ENCODE measurements around the gene CCDC9B.

CCDC9B gene

DNA sequence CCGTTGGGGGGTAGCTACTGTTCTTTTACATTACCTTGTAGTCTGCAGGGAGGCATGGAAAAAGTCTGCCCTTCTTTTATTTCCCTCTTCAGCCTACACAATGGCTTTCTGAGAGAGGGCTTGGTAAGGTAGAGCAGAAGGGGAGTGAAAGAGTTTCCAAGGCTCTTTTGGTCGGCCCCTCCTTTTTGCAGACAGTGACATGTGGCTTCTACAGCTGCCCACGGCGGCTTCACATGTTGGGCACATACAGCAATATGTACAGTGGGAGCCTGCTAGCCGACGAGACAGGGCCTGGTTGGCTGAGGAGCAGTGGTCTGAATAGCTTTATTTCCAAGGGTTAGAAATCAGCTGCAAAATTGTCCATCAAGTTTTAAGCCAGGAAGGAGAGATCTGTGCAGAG, 13.3 kb downstream of the CCDC9B start:
- DNase-seq: no peak

DNA sequence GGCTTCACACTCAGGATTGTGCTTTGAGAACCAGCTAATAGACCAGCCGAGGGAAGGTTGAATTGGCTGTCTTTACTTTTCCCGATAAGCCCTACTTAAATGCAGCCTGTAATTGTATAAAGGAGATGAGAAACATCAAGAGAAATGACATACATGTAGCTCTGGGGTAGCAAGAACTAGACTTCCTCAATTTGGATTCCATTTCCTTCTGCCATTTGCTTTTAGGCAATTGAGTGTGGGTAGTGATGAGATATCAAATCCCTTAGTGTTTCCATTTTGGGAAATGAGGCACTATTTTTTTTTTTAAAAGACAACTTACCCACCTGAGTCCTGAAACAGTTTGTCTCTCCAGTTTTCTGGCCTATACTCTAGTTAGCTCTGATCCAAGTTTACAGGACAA, 15.0 kb downstream of the CCDC9B start:
- no peak for DNase-seq

DNA sequence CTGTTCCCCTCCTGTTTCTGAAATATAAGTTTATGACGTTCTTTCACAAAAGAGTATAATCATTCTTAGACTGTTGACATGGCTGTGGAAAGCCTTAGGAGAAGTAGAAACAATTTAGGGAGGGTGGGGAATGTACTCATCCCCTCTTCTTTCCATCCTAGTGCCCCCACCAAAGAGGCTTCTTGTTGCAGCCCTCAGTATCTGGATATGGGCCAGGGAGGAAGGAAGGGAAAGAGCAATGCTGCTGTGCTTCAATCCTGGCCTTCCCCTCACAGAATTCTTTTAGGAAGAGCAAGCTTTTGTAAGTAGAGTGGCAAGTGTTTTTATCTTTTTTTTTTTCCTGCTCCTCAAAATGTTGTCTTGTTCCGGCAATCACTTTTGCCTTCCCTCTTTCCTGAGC, 15.6 kb downstream of the CCDC9B start:
- no peak for DNase-seq

DNA sequence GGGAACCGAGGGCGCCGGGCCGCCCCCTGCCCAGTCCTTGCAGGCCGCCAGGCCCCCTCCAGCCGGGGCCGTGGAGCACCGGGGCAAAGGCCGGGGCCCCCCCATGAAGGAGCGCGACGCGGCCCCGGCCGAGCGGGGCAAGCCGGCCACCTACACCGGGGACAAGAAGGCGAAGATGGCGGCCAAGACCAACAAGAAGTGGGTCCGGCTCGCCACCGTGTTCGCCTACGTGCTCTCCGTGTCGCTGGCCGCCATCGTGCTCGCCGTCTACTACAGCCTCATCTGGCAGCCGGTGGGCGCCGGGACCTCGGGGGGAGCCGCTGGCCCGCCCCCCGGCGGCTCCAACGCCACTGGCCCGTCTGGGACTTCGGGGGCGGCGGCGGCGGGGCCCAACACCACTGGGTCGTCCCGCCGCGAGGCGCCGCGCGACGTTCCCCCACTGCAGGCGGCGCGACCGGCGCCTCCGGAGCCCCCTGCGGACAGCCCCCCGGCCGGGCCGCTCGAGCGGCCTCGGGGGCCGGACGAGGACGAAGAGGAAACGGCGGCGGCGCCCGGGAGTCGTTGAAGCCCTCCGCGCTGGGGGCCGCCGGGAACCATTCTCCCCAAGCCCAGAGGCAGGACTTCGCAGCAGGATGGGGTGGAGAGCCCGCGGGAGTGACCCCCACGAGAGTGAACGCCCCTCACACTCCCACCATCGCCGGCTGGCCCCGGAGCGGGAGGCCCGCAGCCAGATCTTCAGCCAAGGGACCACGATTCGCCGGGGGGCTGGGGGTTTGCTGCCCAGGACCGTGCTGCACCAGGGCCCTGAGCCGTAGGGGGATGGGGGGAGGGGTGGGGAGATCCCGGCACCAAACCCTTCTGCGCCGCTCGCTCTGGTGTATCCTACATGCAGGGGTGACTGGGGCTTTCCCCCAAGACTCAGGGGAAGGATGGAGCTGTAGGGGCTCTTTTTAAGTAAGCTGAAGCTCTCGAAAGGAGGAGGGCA, 16.5 kb downstream of the CCDC9B start:
- peak; percentile 33 for DNase-seq

DNA sequence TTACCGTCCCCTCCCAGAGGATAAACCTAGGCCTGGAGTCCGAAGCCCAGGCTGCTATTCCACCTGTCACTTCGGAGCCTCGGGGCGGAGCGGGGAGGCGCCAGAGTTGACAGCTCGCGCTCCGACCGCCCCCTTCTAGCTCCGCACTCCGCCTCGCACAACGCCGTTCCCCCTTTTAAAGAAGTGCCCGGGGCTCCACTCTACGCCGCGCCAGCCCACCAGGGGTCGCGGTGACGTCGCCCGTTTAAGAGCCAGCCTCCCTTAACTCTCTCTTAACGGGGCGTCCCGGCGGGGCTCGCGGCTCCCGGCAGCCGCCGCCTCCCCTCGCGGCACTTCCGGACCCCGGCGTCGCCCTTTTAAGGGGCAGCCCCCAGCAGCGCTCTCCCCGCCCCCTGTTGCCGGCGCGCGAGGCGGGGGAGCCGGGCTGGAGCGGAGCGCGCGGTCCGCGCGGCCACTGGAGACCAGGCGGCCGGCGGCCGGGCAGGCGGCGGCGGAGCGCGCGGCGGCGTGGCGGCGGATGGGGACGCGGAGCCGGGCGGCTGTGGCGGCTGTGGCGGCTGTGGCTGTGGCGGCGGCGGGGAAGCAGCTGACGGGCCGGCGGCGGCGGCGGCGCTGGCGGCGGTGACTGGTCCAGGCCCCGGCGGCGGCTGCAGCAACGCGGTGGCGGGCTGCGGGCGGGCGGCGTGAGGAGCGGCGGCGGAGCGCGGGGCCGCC, 17.3 kb downstream of the CCDC9B start, which contains the start of gene INAFM2:
Gene INAFM2 (plus strand): TSS at position 454 of the 714 bp plus-strand sequence. CDS start 364 bp downstream, outside the sequence.
- peak; percentile 97 for DNase-seq

DNA sequence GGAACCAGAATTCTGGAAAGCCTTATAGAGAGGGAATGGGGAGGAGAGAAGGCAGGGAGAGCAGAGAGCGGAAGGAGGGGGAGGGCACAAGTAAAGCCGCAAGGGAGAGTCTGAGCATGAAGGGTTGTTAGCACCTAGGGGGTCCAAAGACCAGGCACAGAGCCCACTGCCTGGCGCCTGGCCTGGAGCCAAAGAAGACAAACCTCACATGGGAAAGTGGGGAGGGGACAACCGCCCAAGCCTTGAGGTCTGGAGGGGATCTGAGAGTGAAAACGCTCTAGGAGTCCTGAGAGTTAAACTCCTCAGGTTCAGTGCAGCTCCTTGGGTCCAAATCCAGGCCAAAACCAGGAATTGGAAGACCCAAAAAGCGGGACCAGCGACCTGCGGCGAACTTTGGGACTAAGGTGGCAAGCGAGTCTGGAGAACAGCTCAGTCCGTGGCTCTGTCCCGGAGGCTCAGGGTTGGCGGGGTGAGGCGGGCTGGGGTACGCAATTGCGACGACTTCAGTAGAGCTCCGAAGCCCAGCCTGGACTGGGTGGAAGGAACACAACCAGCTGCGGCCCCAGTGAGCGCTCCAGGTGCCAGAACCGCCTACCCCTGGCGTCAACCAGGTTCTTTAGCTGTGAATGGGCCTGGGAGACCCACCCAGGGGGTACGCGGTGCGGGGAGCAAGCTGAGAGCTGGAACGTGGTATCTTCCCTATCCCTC, 18.1 kb downstream of the CCDC9B start:
- peak; percentile 72 for DNase-seq

DNA sequence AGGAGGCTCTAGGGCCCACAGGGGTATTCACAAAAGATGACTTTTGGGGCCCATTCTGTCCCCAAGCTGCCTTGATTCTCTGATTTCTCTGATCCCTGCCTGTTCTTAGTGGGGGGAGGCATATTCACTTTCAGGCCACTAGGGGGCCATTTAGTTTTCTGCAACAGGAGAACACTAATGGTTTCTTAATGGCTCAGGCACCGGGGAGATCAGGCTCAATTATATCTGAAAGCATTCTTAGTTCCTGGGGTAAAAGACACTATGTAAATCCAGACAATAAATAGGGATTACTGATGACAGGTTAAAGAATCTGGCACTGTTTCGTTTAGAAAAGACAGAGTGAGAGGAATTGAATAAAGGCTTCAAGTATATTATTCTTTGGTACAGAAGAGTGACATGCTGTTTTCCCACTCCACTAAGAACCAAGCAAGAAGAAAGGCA, 19.8 kb downstream of the CCDC9B start:
- peak; percentile 69 for DNase-seq

DNA sequence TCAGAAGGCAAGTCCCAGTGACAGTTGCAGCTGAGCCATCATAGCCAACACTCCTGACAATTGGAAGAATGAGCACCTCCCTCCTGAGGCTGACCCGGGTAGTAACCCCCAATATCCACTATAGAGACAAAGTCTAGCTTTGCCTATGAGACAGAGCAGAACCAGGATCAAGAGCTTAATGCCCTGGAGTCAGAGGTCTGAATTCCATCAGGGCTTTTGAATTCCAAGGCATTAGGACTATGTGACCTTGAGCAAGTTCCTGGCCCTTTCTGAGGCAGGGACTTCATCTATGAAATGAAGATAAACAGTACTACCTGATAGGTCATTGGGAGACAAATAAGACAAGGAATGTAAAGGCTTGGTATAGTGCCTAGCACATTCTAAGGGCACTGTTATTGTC, 20.3 kb downstream of the CCDC9B start:
- DNase-seq: no peak

DNA sequence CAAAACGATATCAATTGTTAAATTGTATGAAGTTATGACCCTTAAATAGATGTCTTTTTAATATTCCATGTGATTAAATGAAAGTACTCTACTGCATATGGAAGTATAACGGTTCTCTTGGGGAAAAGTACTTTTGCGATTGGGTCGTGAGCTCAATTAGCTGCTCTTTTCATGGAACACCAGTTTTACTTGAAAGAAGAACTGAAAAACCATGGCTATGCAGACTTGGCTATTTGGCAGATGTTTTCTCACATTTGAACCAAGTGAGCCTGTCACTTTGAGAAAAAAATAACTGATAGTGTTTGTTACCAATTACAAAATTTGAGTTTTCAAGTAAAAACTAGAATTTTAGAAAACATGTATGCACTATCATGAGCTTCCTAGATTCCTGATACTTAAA, 23.2 kb downstream of the CCDC9B start:
- DNase-seq: no peak

DNA sequence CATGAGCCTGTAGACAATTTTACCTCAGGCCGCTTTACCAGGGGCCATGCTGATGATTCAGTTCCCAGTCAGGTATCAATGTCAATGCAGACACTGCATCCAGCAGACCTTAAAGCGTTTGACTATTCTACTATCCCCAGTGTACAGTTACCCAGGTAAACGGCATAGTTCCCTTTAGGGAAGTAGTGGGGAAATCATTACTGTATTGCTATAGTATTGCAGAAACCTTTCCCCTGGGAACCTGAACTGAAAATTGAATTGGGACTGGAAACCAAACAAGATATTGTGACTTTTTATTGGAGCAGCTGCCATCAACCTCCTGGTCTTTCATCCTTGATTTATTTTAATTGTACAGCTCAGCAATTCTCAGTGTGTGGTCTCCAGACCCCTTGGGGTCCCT, 23.8 kb downstream of the CCDC9B start:
- no peak for DNase-seq

DNA sequence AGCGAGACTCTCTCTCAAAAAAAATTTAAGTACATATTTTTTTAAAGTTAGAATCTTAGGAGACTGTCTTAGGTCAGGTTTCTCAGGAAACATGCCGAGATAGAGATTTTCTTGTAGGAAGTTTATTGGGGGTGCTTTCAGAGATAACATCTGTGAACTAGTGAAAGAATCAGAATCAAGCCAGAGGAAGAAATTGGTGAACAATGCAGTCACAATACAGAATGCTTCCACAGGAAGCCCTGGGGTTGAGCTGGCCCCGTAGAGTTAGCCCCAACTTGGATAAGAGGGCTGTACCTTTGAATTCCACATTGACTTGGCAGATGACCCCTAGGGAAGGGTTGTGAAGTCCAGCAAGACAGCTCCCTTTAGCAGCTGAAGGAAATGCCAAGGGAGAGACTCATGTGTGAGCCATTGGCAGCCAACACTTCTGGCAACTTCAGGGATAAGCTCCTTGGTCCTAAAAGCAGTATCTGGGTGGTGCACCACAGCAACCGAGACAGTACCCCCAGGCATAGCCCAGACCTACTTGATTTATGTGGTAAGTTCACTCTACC, 25.9 kb downstream of the CCDC9B start:
- peak; percentile 41 for DNase-seq

DNA sequence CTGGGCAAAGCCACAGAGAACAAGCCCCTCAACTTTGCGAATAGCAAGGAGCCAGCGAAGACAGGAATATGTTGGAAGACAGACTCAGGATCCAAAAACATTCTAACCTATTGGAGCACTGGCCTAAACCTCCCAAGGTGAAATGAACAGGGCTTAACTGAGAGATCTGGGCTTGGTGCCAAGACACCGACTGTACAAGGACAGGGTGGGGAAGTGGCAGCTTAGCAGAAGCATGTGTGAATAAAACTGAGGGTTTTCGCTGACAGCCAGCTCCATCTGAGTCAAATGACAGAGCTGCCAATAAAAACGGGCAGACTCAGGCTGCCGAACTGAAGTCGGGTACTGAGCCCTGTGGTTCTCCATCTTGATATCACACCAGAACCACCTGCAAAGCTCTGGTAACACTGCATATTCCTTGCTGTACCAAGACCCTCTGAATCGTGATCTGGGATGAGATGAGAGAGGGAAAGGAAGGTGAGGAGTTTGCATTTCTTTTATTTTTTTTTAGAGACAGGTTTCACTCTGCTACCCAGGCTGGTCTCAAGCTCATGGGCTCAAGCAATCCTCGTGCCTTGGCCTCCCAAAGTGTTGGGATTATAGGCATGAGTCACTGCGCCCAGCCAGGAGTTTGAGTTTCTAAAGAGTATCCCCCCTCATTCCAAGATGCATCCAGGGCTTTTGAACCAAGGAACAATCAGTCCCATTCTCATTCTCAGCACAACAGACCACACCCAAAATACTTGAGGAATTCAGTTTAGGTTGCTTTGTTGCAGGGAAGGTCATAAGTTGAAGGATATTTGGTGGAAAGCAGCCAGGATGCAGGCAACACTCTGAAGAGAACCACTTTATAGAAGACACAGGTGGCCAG, 27.0 kb downstream of the CCDC9B start:
- DNase-seq: peak; percentile 56

DNA sequence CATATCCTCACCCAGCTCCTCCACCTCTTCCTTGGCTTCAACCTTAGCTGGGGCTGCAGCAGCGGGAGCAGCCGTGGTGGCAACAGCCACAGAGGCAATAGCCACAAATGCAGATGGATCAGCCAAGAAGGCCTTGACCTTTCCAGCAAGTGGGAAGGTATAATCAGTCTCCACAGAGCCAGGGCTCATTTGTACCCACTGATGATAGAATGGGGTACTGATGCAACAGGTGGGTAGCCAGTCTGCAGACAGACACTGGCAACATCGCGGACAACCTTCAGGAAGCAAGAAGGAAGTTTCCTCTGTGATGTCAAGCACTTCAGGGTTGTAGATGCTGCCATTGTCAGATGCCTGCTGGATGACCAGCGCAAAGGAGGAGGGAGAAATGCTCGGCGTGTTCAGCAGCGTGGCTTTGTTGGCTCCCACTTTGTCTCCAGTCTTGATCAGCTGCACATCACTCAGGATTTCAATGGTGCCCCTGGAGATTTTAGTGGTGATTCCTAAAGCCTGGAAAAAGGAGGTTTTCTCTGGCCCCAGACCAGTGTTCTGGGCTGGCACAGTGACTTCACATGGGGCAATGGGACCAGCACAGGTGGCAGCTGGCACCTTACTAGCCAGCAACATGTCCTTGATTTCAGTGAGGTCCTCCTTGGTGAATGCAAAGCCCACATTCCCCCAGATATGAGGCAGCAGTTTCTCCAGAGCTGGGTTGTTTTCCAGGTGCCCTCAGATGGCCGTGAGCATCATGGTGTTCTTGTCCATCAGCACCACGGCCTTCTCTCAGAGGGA, 28.2 kb downstream of the CCDC9B start:
- DNase-seq: no peak

DNA sequence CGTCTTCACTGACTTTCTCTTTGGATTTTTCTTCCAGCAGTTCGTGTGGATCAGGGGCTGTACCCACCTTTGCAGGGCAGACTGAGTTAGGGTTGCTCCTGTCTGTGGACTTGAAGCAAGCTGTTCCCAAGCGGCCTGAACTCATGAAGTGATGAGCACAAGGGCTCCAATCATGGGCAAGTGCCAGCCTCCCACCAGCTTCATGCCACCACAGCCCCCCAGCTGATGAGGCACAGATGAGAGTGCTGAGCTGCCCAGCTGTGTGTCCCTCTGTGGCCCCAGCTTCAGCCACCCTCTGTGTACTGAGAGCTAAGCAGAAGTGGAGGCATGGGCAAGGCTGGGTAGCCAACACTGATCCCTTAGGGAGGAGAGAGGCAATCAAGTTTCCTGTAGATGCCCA, 29.7 kb downstream of the CCDC9B start:
- DNase-seq: no peak

DNA sequence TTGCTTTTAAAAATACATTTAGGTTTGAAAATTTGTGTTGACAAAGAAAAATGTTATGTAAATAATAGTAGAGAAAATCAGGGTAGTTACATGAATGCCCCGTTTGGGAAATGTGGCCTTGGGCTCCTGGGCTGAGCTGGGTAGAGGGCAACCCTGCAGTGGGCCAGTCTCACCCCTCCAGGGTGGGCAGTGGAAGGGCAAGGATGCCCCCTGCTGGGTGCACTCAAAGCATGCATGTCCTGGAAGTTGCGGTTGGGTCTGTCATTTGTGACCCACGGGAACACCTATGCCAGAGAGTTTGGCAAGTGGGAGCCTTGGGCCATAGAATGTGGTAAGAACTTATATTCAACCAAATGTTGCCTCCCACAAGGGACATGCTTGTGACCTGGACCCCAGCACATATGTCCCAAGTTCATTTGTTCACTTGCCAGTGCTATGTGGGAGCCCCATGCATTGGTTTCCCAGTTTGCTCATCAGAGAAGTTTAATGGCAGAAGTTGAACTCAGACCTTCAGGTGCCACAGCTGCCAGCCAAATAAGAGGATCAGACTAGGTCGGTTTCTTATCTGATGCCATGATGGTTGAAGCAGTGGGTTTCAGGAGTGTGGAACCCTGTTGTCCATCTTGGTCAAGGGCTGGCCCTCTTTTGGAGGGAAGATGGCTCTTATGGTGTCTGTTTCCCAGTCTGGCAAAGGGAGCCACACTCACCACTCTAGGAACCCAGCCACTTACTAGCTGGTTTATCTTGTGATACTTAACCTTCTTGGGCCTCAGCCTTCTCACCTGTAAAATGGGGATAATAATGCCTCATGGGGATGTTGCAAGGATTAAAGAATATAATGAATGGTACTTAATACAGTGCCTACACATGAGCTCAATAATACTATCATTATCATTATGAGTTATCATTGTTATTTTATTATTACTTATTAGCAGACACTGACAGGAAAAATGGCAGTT, 30.5 kb downstream of the CCDC9B start:
- DNase-seq: peak; percentile 39

DNA sequence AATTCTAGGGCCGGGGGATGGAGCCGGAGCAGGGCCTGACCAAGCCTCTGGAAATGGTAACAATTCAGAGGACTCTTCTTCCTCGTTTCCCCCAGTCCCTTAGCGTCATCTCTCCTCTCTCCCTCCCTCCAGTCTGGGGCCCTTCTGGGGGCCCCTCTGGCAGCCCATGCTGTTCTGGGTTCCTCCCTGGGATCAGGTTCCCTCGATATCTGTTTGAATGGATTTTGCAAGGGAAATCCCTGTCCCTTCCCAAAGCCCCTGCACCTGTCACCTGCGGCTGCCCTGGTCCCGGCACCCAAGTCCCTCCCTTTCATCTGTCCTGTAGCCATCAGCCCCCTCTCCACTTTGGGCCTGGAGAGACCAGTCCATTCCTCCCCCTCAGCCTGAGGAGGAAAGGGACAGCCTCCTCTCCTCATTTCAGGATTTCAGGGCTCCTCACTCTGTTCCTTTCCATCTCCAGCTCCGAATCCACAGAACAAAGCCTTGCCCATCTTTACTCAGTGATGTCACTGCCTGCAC, 31.3 kb downstream of the CCDC9B start:
- DNase-seq: no peak

DNA sequence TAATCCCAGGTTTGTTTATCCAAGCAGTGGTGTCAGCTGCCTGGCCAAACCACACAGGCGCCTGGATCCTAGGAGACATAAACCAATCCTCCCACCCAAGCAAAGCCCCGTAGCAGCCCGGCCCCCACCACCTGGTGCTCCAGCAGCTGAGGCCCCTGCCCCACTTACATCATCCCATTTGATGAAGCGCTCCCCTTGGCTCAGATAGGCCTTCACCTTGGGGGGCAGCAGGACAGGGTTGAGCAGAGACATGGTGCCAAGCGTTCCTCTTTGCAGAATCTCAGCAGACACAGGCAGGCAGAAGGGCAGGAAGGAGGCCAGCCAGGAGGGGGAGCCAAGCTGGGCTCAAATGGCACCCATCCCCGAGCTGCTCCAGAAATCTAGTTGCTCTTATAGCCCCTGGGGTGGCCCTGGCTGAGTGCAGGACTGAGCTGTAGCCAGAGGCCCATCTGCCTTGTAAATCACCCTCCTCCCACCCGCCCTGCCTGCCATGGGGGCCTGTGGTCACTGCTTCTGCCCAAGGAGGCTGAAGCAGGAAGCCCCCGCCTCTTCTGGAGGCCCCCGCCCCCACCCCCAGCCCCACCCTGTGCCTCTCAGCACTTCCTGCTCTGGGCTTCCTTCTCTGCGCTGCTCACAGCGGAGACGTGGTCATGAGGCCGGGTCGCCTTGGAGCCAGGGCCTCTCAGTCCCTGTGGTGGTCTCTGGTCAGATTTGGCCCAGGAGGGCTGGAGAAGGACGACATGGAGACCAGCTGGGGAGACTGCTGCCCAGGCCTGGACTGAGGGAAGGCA, 33.1 kb downstream of the CCDC9B start, which contains the start of gene PLCB2:
Gene PLCB2 (minus strand): TSS at position 515 of the 791 bp plus-strand sequence. CDS start 263 bp downstream, at position 252.
- no peak for DNase-seq

DNA sequence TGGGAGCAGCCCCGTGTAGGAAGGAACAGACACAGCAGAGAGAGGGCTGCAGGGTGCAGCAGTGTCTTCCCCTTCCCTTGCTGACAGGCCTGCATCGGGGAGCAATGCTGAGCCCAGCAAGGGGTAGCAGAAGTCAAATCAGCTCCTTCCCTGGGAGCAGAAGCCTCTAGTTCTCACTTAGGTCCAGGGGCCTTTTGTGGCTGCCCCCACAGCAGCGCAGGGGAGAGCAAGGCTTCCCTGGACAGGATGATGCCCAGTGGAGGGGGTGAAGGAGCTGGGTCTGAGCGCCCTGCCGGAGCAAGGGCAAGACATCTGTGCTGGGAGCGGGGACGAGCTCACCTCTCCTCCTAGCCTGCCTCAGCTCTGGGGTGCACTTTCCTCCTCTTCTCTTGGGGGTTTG, 33.8 kb downstream of the CCDC9B start:
- DNase-seq: no peak

DNA sequence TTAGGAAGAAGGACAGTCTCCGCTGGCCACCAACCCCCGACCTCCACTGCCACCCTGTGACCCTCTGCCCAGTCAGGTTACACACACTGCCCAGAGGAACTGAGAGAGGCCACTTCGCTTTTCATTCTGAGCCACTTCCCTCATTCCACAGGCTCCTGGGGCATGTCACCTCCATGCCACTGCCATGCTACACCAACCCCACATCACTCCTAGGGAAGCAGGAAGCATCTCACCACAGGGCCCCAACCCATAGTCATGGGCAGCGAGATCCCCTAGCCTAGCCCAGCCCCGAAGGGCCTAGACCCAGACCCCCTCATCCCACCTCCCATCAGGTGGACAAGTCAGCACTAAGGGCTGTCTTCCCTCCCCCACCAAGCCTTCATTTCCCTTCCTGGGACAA, 34.4 kb downstream of the CCDC9B start:
- no peak for DNase-seq

All from fibroblast of skin of right biceps (primary cell).